Glomerular endothelial cell (primary cell): ENCODE results near the gene ALLC. TPM values are rescaled to one million over a fixed set of nuclear protein-coding genes. Genes with fewer than 3 reads are reported as not detected.
"Not testable (repeated sequence)": the region's sequence is repeated elsewhere in the genome, so short reads cannot be mapped to it uniquely, and the experiment has no call there.

ENCODE experiments used
- DNase-seq: peaks from one replicate; pipeline ENCODE4 v3.0.0-alpha.2; 2011; ENCODE audit warnings: low read depth, low spot score; ENCODE audit errors: extremely low read depth
- total RNA-seq: library from RNA; depleted of rRNA; stranded (reverse); fragments of >200 nt; gene quantifications from 2 replicates; pipeline ENCODE4 v1.2.3, GENCODE V29; 2015

The ALLC gene
- total RNA-seq, 1 donor from 2014 or later: not detected

- no peak for DNase-seq
These were observed 31.7 kb upstream of the ALLC start for GRCh38 chr2:3626118-3626811.

- no peak for DNase-seq
These were observed 31.0 kb upstream of the ALLC start for GRCh38 chr2:3626812-3627499.

GRCh38 chr2:3627500-3628100 is 30.4 kb upstream of the ALLC start:
- DNase-seq: no peak

- DNase-seq: no peak
These were observed 29.7 kb upstream of the ALLC start for GRCh38 chr2:3628241-3628679.

- DNase-seq: no peak
These were observed 29.2 kb upstream of the ALLC start for GRCh38 chr2:3628800-3629199.

- no peak for DNase-seq
These were observed 27.4 kb upstream of the ALLC start for GRCh38 chr2:3630631-3631030.

GRCh38 chr2:3631161-3631850 is 26.7 kb upstream of the ALLC start:
- DNase-seq: no peak

- DNase-seq: no peak
These were observed 25.9 kb upstream of the ALLC start for GRCh38 chr2:3631851-3632659.

GRCh38 chr2:3633089-3633981 is 24.7 kb upstream of the ALLC start:
- no peak for DNase-seq

- no peak for DNase-seq
These were observed 23.9 kb upstream of the ALLC start for GRCh38 chr2:3633982-3634595.

- no peak for DNase-seq
These were observed 23.3 kb upstream of the ALLC start for GRCh38 chr2:3634596-3635121.

- no peak for DNase-seq
These were observed 22.6 kb upstream of the ALLC start for GRCh38 chr2:3635171-3635974.

GRCh38 chr2:3635975-3636327 is 22.0 kb upstream of the ALLC start:
- not testable (repeated sequence) for DNase-seq

- no peak for DNase-seq
These were observed 21.3 kb upstream of the ALLC start for GRCh38 chr2:3636586-3637310.

GRCh38 chr2:3637311-3637675 is 20.7 kb upstream of the ALLC start:
- DNase-seq: no peak

GRCh38 chr2:3637692-3638455 is 20.1 kb upstream of the ALLC start:
- no peak for DNase-seq

GRCh38 chr2:3638456-3638810 is 19.6 kb upstream of the ALLC start:
- DNase-seq: no peak
